A549 (cell line): Measurements from ENCODE around the gene SMAD5. TPM values are rescaled to one million over a fixed set of nuclear protein-coding genes. Genes with fewer than 3 reads are reported as not detected.

Experiments used
- ATAC-seq, 2 experiments: fragments of 200-7000 bp in 1 of 2; fragments of >200 bp in 1 of 2; cut with Nextera tagmentation in 1 of 2; cut with Tn5 transposase in 1 of 2; 3 replicates each; pipeline versions ENCODE4 v1.8.0 to v1.9.1; 2018 to 2020; ENCODE audit warnings: mild to moderate bottlenecking in 1 of 2, moderate library complexity in 1 of 2
- CTCF ChIA-PET: fragments of 300-600 bp; sonication (Branson Sonifier 250); formaldehyde crosslinking; extraction: SDS; loops from one replicate; lab custom pipeline; 2021; ENCODE audit warnings: antibody characterized with exemption, inconsistent platforms; lab: Yijun Ruan, JAX
- POLR2A ChIA-PET: fragments of 350-600 bp; formaldehyde crosslinking; extraction: SDS; loops from one replicate; lab custom pipeline; 2021; ENCODE audit warnings: antibody characterized with exemption, inconsistent platforms; lab: Yijun Ruan, JAX
- DNase-seq, 2 experiments: peaks; one replicate each; pipeline versions ENCODE4 v3.0.0 to v3.0.0-alpha.2; 2011 to 2016; ENCODE audit warnings: low read depth in 1 of 2, low spot score in 1 of 2
- FAIRE-seq: peaks from 2 replicates; lab custom pipeline; 2011; peaks lifted over from hg19 to GRCh38; lab: Jason Lieb, UNC
- H3K27ac ChIP-seq, 2 experiments: fragments of >200 bp; sonication (Bioruptor Twin); formaldehyde crosslinking; 3 replicates each; pipeline ENCODE4 v1.5.1; 2016 to 2017
- H3K4me1 ChIP-seq: fragments of >200 bp; sonication (Bioruptor Twin); formaldehyde crosslinking; 3 replicates; pipeline ENCODE4 v1.6.1; 2016
- H3K4me2 ChIP-seq: fragments of >200 bp; sonication (Bioruptor Twin); formaldehyde crosslinking; 3 replicates; pipeline ENCODE4 v1.6.1; 2016
- H3K4me3 ChIP-seq: fragments of >200 bp; sonication (Bioruptor Twin); formaldehyde crosslinking; 3 replicates; pipeline ENCODE4 v1.5.1; 2016
- H3K9me3 ChIP-seq: fragments of >200 bp; sonication (Bioruptor Twin); formaldehyde crosslinking; 3 replicates; pipeline ENCODE4 v1.6.1; 2016
- BHLHE40 ChIP-seq: IDR thresholded peaks from 2 replicates; pipeline ENCODE4 v1.6.1; 2012; ENCODE audit warnings: low read depth, low read length, inconsistent platforms
- CEBPB ChIP-seq, 2 experiments: fragments of >200 bp in 1 of 2; sonication (Bioruptor Twin) in 1 of 2; formaldehyde crosslinking in 1 of 2; IDR thresholded peaks; 2 replicates each; pipeline ENCODE4 v1.6.1; 2012 to 2016
- CHD2 ChIP-seq: fragments of 150-350 bp; IDR thresholded peaks from 2 replicates; pipeline ENCODE4 v1.6.1; 2014; ENCODE audit warnings: low read length; ENCODE audit not compliant: partially characterized antibody
- CHD4 ChIP-seq: fragments of 200-600 bp; sonication (generic); IDR thresholded peaks from 2 replicates; pipeline ENCODE4 v1.6.1; 2016; ENCODE audit warnings: antibody characterized with exemption, mild to moderate bottlenecking, borderline replicate concordance
- CTCF ChIP-seq: fragments of >200 bp; sonication (Bioruptor Twin); formaldehyde crosslinking; IDR thresholded peaks from 3 replicates; pipeline ENCODE4 v1.5.1; 2016
- E2F6 ChIP-seq: IDR thresholded peaks from 2 replicates; pipeline ENCODE4 v1.6.1; 2012; ENCODE audit warnings: low read depth, borderline replicate concordance
- ESRRA ChIP-seq: fragments of 150-350 bp; IDR thresholded peaks from 2 replicates; pipeline ENCODE4 v1.6.1; 2014; ENCODE audit warnings: mild to moderate bottlenecking, low read length, borderline replicate concordance
- FOSB ChIP-seq: fragments of 250-450 bp; sonication (Bioruptor Pico); IDR thresholded peaks from 2 replicates; pipeline ENCODE4 v1.5.0; 2020; ENCODE audit warnings: mild to moderate bottlenecking, moderate library complexity
- GATA3 ChIP-seq: IDR thresholded peaks from 2 replicates; pipeline ENCODE4 v1.6.1; 2012; ENCODE audit warnings: borderline replicate concordance
- HMGXB4 ChIP-seq: fragments of 250-450 bp; sonication (Bioruptor Pico); IDR thresholded peaks from 2 replicates; pipeline ENCODE4 v1.5.0; 2021; ENCODE audit warnings: mild to moderate bottlenecking, moderate library complexity, borderline replicate concordance
- HOXB13 ChIP-seq: fragments of 250-450 bp; sonication (Bioruptor Pico); IDR thresholded peaks from 2 replicates; pipeline ENCODE4 v1.5.0; 2020; ENCODE audit warnings: low read depth, mild to moderate bottlenecking, moderate library complexity
- JUN ChIP-seq, 2 experiments: fragments of >200 bp; sonication (Bioruptor Twin); formaldehyde crosslinking; IDR thresholded peaks; 2 replicates in 1 of 2; 3 replicates in 1 of 2; pipeline ENCODE4 v1.6.1; 2016 to 2017
- MAX ChIP-seq: IDR thresholded peaks from 2 replicates; pipeline ENCODE4 v1.6.1; 2012
- MYC ChIP-seq: IDR thresholded peaks from 2 replicates; pipeline ENCODE4 v1.6.1; 2012; ENCODE audit warnings: mild to moderate bottlenecking, inconsistent platforms, low read length, improper control_type of control experiment, borderline replicate concordance
- NFE2L2 ChIP-seq: fragments of 150-350 bp; conservative IDR thresholded peaks from 2 replicates; pipeline ENCODE4 v1.6.1; 2014; ENCODE audit warnings: low read length
- NPAS2 ChIP-seq: fragments of 250-450 bp; sonication (Bioruptor Pico); IDR thresholded peaks from 2 replicates; pipeline ENCODE4 v1.8.0; 2022; ENCODE audit warnings: mild to moderate bottlenecking, moderate library complexity, borderline replicate concordance
- PHF8 ChIP-seq: fragments of 200-600 bp; sonication (generic); IDR thresholded peaks from 2 replicates; pipeline ENCODE4 v1.6.1; 2016; ENCODE audit warnings: low read depth, mild to moderate bottlenecking, antibody characterized with exemption, moderate library complexity, borderline replicate concordance
- POLR2A ChIP-seq: IDR thresholded peaks from 2 replicates; pipeline ENCODE4 v1.6.1; 2012; ENCODE audit warnings: mild to moderate bottlenecking, low read length
- RAD21 ChIP-seq, 2 experiments: fragments of >200 bp in 1 of 2; sonication (Bioruptor Twin) in 1 of 2; formaldehyde crosslinking in 1 of 2; IDR thresholded peaks in 1 of 2; conservative IDR thresholded peaks in 1 of 2; 2 replicates in 1 of 2; 3 replicates in 1 of 2; pipeline ENCODE4 v1.6.1; 2012 to 2018; ENCODE audit warnings: inconsistent platforms in 1 of 2
- SMC3 ChIP-seq: fragments of >200 bp; sonication (Bioruptor Twin); formaldehyde crosslinking; IDR thresholded peaks from 3 replicates; pipeline ENCODE4 v1.6.1; 2018; ENCODE audit warnings: inconsistent platforms
- TFCP2L1 ChIP-seq: fragments of 250-450 bp; sonication (Bioruptor Pico); IDR thresholded peaks from 2 replicates; pipeline ENCODE4 v1.5.0; 2021; ENCODE audit warnings: mild to moderate bottlenecking
- TP53 ChIP-seq: fragments of 250-450 bp; sonication (Bioruptor Pico); IDR thresholded peaks from 2 replicates; pipeline ENCODE4 v1.5.0; 2021; ENCODE audit warnings: mild to moderate bottlenecking, moderate library complexity
- ZFP36 ChIP-seq: fragments of 450-650 bp; IDR thresholded peaks from 2 replicates; pipeline ENCODE4 v1.6.1; 2014; ENCODE audit warnings: borderline replicate concordance; ENCODE audit not compliant: partially characterized antibody
- WGBS: methylation state at CpG from one replicate; pipeline ENCODE4 v1.1.6; 2017; ENCODE audit errors: missing lambda C conversion rate; 5-methylcytosine and 5-hydroxymethylcytosine counted together
- polyA plus RNA-seq, 4 experiments: library from polyadenylated mRNA; depleted of rRNA in 3 of 4; stranded (reverse); fragments of >200 nt; fragmentation: RNase III in 1 of 4; extraction: RNeasy Plus Mini Kit Qiagen cat#74134 plus additional on column Dnase treatment in 1 of 4; gene quantifications; 2 replicates in 3 of 4; 3 replicates in 1 of 4; pipeline ENCODE4 v1.2.3, GENCODE V29; 2011 to 2017
- TF ChIP-seq, protein P1 (sequence below): fragments of >200 bp; sonication (Bioruptor Twin); formaldehyde crosslinking; IDR thresholded peaks from 2 replicates; pipeline ENCODE4 v1.6.1; 2016

Gene SMAD5
- polyA plus RNA-seq, 2 of the 4 experiments (the other 2 are of a cell fraction) = 17.1 to 101 TPM

GRCh38 chr5:136208916-136209315, 76.3 kb downstream of the SMAD5 start:
- no peaks in the 10 kb centered on the region for H3K4me1 ChIP-seq
- no peak for DNase-seq
- no peak overlapping the region for H3K27ac ChIP-seq
- no peak for ATAC-seq
- H3K4me3 ChIP-seq = no peak overlapping the region
- H3K4me2 ChIP-seq = no peak overlapping the region
- POLR2A ChIA-PET = no interaction called here
- TF ChIP-seq E2F6 = no peak
- TF ChIP-seq FOSB (CRISPR knock-in tag) = no peak
- no peak for TF ChIP-seq ZFP36
- TF ChIP-seq GATA3 = no peak
- TF ChIP-seq TFCP2L1 (CRISPR knock-in tag) = no peak
- no peak for TF ChIP-seq ESRRA
- no peak for TF ChIP-seq PHF8
- no peak for TF ChIP-seq NFE2L2
- no peak for TF ChIP-seq NPAS2 (CRISPR knock-in tag)
- TF ChIP-seq MAX = no peak
- no peak for TF ChIP-seq RAD21 (conservative IDR thresholded peaks at IDR 0.05 in 1 of 2, IDR thresholded peaks at IDR 0.05 in 1 of 2)
- TF ChIP-seq, protein P1, sequence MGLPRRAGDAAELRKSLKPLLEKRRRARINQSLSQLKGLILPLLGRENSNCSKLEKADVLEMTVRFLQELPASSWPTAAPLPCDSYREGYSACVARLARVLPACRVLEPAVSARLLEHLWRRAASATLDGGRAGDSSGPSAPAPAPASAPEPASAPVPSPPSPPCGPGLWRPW = no peak
- TF ChIP-seq CEBPB (IDR thresholded peaks at IDR 0.05) = no peak
- no peak for TF ChIP-seq HMGXB4
- TF ChIP-seq, all 56 proteins: peak for 0
- CTCF ChIA-PET = interaction anchor here (1.0 to 5.1 kb wide), 5 partner anchors 34 to 648 kb away, joined by 3 to 37 read pairs (median 3); partner anchors contain the start of gene SLC25A48
- H3K9me3 ChIP-seq = no peaks in the 10 kb centered on the region
- 72% methylated on average over 3 of the region's 3 CpGs for WGBS
- no peak for FAIRE-seq

GRCh38 chr5:136209346-136209910, 76.8 kb downstream of the SMAD5 start:
- 90% methylated on average over 14 of the region's 14 CpGs for WGBS
- H3K4me1 ChIP-seq = no peaks in the 10 kb centered on the region
- TF ChIP-seq CEBPB (IDR thresholded peaks at IDR 0.05) (no peak), SMC3 (no peak), ESRRA (no peak), POLR2A (no peak), HOXB13 (no peak), CHD2 (no peak), JUN (IDR thresholded peaks at IDR 0.05) (no peak), CHD4 (no peak), MYC (no peak), TP53 (CRISPR knock-in tag) (no peak), BHLHE40 (no peak), CTCF (no peak)
- ATAC-seq = peak; percentile 7 to 17; a peak in 1 of 6 replicates
- H3K4me2 ChIP-seq = no peak overlapping the region
- no peaks in the 10 kb centered on the region for H3K9me3 ChIP-seq
- no peak overlapping the region for H3K27ac ChIP-seq
- H3K4me3 ChIP-seq = no peak overlapping the region
- FAIRE-seq = no peak
- ChIA-PET CTCF (interaction anchor here (1.0 to 5.1 kb wide), 7 partner anchors 14 to 648 kb away, joined by 3 to 37 read pairs (median 3); partner anchors contain the start of gene SLC25A48), POLR2A (no interaction called here)
- no peak for DNase-seq
